ENCODE results near the gene XPO6. TPM values are rescaled to one million over a fixed set of nuclear protein-coding genes. Genes with fewer than 3 reads are reported as not detected.

The XPO6 gene
- total RNA-seq, 1 experiment from 2014 or later: 162 TPM

- BruUV-seq (replicated peaks): no TSS peak
- RAD21 ChIA-PET (ENCODE audit: low non-redundant PET in 1 of 2, low total read pairs in 2 of 2, uncharacterized antibody in 2 of 2, unreplicated experiment in 2 of 2): no interaction called here
- H3K27me3 ChIP-seq (ENCODE audit: insufficient read depth, low read length): no peaks in the 10 kb centered on the region
- peaks cover 95% of the 10 kb centered on the region for H3K79me2 ChIP-seq (ENCODE audit: insufficient read depth, low read length)
- ATAC-seq (no peak), DNase-seq (ENCODE audit: low read depth, low spot score) (no peak)
- peaks cover 40 to 54% of the 10 kb centered on the region in 2 experiments; a peak in 3 of 4 replicates for H3K36me3 ChIP-seq (ENCODE audit: control insufficient read depth in 1 of 2, insufficient read depth in 2 of 2, low read length in 2 of 2)
- H3K9me3 ChIP-seq (ENCODE audit: control insufficient read depth in 1 of 2, insufficient read depth in 1 of 2, low read depth in 1 of 2, low read length in 2 of 2): no peaks in the 10 kb centered on the region
- H4K20me1 ChIP-seq (ENCODE audit: insufficient read depth): peaks cover 16% of the 10 kb centered on the region; the same call in 1 of the 2 replicates
- intact Hi-C loops (cut with micrococcal nuclease): no loop called here
- CTCF ChIA-PET: no interaction called here
- H2AFZ ChIP-seq (ENCODE audit: low read depth, low read length, poor library complexity, severe bottlenecking): no peak overlapping the region
- POLR2A ChIA-PET: no interaction called here
- H3K4me1 ChIP-seq (ENCODE audit: control insufficient read depth in 1 of 2, insufficient read depth in 2 of 2, low read length in 2 of 2): peaks cover 0 to 5% of the 10 kb centered on the region in 2 experiments; a peak in 2 of 4 replicates
- no peak overlapping the region for H3K4me3 ChIP-seq (replicated peaks in 1 of 2; ENCODE audit: low read depth in 1 of 2, low read length in 2 of 2)
- H3K9me2 ChIP-seq (ENCODE audit: insufficient read depth): no peaks in the 10 kb centered on the region
- H3K27ac ChIP-seq (ENCODE audit: low read depth, low read length): no peak overlapping the region
- no peak overlapping the region for H3K9ac ChIP-seq (ENCODE audit: low read length)
- H3K4me2 ChIP-seq (ENCODE audit: low read length): no peak overlapping the region
- no peak for TF ChIP-seq SIN3A (IDR thresholded peaks at IDR 0.05; ENCODE audit: low read depth)
These were observed 39.4 kb downstream of the XPO6 start for GRCh38 chr16:28172336-28172735.

- POLR2A ChIA-PET: no interaction called here
- RAD21 ChIA-PET (ENCODE audit: low non-redundant PET in 1 of 2, low total read pairs in 2 of 2, uncharacterized antibody in 2 of 2, unreplicated experiment in 2 of 2): no interaction called here
- TF ChIP-seq MAX (IDR thresholded peaks at IDR 0.05) (no peak), ZNF274 (IDR thresholded peaks at IDR 0.05; ENCODE audit: low read depth, low read length) (no peak), REST (IDR thresholded peaks at IDR 0.05; ENCODE audit: low read depth) (no peak), EZH2phosphoT487 (IDR thresholded peaks at IDR 0.05; ENCODE audit: borderline replicate concordance) (no peak), EZH2 (IDR thresholded peaks at IDR 0.05) (no peak), JUND (IDR thresholded peaks at IDR 0.05) (no peak)
- peaks cover 95% of the 10 kb centered on the region for H3K79me2 ChIP-seq (ENCODE audit: insufficient read depth, low read length)
- no peak overlapping the region for H3K4me3 ChIP-seq (replicated peaks in 1 of 2; ENCODE audit: low read depth in 1 of 2, low read length in 2 of 2)
- H3K9me2 ChIP-seq (ENCODE audit: insufficient read depth): no peaks in the 10 kb centered on the region
- H2AFZ ChIP-seq (ENCODE audit: low read depth, low read length, poor library complexity, severe bottlenecking): no peak overlapping the region
- ATAC-seq (no peak), DNase-seq (ENCODE audit: low read depth, low spot score) (no peak)
- H3K27me3 ChIP-seq (ENCODE audit: insufficient read depth, low read length): no peaks in the 10 kb centered on the region
- BruUV-seq (replicated peaks): no TSS peak
- peaks cover 16% of the 10 kb centered on the region; the same call in 1 of the 2 replicates for H4K20me1 ChIP-seq (ENCODE audit: insufficient read depth)
- CTCF ChIA-PET: no interaction called here
- peaks cover 0 to 10% of the 10 kb centered on the region in 2 experiments; a peak in 2 of 4 replicates for H3K4me1 ChIP-seq (ENCODE audit: control insufficient read depth in 1 of 2, insufficient read depth in 2 of 2, low read length in 2 of 2)
- peaks cover 37 to 59% of the 10 kb centered on the region in 2 experiments; a peak in 3 of 4 replicates for H3K36me3 ChIP-seq (ENCODE audit: control insufficient read depth in 1 of 2, insufficient read depth in 2 of 2, low read length in 2 of 2)
- intact Hi-C loops (cut with micrococcal nuclease): no loop called here
- H3K27ac ChIP-seq (ENCODE audit: low read depth, low read length): no peak overlapping the region
- H3K9ac ChIP-seq (ENCODE audit: low read length): no peak overlapping the region
- no peak overlapping the region for H3K4me2 ChIP-seq (ENCODE audit: low read length)
- no peaks in the 10 kb centered on the region for H3K9me3 ChIP-seq (ENCODE audit: control insufficient read depth in 1 of 2, insufficient read depth in 1 of 2, low read depth in 1 of 2, low read length in 2 of 2)
These were observed 39.9 kb downstream of the XPO6 start for GRCh38 chr16:28171816-28172215.

Data from HCT116 (cell line).